CD4-positive, alpha-beta T cell treated with Interferon alpha-2 for 1 hour (primary cell): ENCODE results near the gene HOXA13.

Experiments
- DNase-seq, 2 donors: peaks; one replicate each; pipeline ENCODE4 v3.0.0-alpha.2; 2020 to 2022

HOXA13 gene

DNA sequence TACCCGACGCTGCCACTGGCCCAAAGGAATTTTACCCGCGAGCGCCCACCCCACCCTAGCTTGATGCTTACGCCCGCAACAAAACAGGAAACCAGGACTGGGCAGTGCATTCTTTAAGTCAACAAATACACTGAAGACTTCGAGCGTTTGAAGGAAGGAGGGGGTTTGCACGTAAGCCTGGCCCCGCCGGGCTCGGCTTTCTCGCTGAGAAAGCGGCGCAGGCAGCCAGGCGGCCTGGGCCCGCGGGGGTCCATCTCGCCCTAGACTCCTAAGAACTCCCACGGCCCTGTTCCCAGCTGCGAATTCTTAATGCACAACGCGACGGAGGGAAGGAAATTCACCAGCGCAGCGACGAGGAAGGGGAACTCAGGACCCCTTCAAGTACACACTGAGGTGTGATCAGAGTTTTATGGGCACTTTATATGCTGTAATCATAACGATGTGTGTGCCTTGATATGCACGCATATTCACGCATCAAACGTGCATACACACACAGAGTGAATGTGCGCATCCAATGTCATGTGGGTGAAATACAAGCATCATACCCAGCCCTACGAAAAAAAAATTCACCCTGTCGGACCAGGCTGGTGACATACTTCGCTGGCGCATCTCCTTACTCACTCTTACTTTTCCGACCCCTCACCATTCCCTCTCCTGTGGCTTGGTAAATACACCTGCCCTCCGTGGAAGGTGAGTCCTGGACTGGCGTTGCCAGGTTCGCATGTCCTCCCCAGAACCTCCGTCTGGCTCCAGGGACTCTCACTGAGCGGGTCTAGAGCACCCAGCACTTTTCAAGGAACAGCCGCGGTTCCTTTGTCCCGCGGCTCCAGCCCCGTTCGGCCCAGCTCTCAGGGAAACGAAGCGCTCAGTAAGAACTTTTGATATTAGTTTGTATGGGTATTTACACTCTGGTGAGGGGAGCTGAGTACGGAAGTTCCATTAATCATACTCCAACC, 5.7 kb upstream of the HOXA13 start:
- DNase-seq, result no peak

DNA sequence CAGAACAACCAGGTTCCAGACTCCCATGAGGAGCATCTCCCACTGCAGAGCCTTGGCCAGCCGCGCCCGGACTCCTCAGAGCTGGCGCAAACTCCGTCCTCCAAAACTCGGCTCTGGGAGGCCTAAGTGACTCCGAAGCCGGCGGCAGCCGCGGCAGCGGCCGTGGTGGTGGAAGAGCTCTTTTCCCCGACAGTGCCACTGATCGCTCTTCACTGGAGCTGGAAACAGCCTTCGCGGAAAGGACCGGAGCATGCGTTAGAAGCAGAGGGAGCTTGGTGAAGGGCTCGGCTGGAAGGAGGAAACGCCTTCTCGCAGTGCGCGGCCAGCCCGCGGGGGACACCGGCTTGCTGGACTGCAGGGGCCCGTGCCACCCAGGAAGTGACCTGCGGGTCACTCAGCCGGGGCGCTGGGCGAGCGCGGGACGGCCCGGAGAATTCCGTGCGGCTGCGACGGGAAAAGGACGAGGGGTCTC, 5.0 kb upstream of the HOXA13 start:
- no peak for DNase-seq

DNA sequence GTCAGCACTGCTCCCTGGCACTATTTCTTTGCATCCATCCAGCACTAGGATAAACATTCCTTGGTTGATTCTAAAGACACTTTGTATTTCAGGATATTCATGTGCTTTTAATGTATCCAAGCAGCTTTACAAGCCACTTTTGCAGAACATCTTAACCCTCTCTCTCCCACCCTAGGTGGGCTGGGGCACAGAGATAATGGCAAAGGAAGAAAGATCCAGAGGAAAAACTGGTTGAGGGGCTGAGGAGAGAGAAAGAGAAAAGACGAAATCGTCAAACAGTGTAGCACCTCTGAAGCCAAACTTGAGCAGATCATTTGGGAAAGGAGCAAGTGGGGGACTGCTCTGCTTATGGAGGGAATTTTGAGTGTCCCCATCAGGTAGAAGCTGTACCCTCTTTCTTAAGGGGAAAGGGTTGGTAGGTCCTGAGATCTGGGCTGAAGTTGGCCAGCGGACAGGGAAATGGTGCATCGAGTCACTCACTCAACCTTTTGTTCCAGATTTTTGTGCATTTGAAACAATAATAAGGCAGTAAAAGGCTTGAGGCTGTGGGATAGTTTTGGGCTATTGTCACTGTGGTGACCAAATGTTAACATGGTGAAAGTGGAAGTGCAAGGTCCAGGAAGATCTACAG, 4.2 kb upstream of the HOXA13 start:
- no peak for DNase-seq

DNA sequence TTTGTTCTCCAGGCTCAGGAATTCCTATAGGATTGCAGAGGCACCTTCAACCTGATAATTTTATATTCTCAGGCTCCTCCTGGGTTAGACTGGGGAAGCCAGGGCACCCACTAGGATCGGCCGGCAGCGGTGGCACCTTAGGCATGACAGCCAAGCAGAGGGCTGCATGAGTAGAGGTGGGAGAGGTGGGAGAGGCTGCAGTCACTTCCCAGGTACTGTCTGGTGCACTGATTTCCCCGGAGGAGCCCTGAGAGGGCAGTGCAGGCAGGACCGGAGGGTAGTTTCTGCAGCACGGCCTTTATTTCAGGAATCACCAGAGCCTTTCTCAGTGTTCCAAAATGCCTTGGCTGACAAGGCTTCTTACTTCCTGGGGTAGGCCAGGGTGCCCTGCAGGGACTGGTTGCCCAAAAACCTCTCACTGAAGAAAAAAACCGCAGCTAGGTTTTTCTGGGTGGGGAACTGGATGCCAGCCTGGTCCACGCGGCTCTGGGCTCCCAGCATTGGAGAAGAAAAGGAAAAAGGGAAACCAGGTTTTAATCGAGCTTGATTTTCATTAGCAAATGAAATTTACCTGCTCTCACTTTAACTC, 3.6 kb upstream of the HOXA13 start:
- DNase-seq, result no peak

DNA sequence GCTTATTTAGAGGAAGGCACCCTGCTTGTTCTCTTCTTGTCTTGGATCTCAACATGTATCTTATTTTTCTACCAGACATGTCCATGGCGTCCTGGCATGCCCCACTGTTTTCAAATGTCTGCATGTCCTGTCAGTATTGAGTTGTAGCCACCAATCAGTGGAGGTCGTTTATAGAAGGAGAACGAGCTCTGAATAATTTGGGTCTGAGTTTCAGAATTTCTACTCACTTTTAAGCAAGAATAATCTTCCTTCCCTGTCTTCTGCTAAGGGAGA, 2.9 kb upstream of the HOXA13 start:
- no peak for DNase-seq

DNA sequence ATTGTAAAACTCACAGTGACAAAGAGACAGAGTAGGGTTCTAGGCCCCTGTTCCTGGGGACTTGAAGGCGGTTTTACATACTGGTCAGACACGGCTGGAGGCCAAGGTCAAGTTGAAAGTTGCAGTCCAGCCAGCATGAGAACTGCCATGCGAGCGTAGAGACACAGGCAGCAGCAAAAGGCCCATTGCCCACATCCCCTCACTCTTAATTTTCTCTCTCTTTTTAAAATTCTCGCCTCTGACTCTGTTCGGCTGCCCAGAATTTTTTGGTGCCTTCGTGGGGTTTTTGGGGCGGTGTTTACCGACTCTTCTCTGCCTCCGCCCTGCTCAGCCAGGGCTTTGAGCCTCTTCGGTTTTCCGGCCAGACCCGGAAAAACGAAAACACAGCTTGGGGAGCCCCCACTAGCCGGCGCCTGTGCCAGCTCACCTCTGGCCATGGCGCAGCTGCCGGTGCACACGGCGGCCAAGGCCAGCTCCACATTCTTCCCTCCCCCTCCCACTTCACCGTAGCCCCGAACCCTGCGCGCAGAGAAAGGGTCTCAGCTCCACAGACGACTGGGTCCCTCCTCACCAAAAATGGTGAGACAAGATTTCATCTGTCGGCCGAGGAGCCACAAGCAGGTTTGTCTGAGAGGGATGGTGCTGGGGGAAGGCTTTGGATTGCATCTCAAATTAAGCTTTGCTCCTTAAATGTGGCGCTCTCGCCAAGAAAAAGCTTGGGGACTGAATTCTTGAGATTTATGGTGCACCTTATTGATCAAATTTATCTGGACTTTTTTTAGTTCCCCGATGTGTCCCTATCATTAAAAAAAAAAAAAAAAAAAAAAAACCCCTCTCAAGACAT, 2.3 kb upstream of the HOXA13 start:
- DNase-seq, result no peak

DNA sequence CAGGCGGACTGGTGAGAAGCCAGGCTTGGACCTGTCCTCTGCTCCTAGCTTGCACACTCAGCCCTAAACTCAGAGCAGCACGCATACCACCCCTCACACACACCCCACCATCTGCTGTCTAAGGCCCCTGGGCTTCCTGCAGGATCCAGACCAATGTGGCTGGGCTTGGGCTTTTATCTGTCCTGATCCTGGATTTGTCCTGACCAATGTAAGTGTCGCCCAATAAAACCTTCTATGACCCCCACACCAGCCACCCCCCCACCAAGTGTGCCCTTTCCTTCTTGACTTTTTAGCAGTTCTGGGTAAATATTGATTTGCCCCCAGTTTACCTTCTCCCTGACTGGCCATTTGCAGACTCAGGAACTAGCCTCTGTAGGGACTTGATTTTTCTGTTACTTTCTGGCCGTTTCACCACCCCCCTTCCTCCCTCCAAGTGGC, 1.7 kb upstream of the HOXA13 start:
- no peak for DNase-seq

DNA sequence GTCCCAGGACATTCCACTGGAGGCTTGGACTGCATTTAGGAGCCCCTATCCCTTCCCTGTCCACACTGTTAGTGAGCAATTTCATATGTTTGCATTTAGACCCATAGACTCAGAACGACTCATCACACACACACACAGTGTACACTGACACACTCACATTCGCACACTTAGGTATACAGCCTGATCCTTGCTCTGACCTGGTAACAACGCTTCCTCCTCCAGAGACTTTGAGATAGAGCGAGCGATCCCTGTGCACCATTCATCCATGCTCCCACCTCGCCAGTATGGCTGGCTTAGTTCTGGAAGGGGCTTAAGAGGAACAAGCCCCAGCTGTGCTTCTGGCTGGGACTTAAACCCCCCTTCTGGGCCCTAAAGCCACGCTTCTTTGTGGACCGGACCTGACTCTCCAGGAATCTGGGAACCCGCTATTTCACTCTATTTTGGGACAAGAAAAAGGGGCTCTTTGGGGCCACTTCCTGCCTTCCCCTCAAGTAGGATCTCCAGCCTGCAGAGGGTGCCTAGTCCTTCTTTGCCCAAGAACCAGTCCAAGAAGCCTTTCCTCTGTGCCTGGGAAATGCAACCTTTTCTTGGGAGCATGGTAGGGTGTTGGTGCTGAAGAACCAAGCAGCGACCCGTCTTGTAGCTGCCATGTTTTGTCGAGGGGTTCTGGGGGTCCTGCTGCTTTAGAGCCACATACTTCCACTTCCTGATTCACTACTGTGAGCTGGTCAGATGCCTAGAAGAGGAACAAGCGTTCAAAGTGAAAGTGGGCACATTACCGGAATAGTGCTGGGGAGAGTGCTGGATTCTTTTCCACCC, 1.1 kb upstream of the HOXA13 start:
- no peak for DNase-seq

DNA sequence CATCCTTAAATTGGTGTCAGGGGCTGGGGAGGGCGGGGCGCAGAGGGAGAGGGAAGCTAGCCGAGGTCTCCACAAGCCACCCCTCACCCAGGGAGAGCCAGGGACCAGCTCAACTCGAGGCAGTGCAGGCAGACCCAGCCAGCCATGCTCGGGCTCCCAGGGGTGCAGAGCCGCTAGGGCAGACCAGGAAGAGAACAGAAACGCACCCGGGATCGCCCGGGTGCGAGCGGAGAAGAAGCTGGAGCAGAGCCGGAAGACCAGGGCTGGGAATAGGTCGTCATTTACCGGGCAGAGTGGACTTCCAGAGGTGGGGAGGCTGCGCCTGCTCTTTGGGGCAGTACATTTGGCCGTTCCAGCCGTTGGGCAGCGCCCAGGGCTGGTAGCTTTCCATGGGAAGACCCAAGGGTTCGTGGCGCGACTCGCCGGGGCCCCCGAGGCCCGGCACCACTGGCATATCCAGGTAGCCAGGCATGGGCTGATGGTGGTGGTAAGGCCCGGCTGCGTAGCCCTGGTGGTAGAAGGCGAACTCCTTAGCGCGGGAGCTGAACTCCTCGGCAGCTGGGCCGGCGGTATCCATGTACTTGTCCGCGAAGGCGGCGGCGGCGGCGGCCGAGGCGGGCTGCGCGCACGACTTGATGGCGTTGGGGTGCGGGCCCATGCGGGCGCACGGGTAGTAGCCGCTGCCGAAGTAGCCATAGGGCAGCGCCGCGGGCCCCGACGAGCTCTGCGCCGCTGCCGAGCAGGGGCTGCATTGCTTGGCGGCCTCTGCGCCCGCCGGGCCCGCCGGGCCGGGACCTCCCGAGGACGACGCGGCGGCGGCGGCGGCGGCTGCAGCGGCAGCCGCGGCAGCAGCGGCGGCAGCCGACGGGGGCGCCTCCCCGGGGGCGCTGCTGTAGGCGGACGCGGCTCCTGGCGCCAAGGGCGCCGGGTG, 755 bp downstream of the HOXA13 start:
- DNase-seq, result no peak

DNA sequence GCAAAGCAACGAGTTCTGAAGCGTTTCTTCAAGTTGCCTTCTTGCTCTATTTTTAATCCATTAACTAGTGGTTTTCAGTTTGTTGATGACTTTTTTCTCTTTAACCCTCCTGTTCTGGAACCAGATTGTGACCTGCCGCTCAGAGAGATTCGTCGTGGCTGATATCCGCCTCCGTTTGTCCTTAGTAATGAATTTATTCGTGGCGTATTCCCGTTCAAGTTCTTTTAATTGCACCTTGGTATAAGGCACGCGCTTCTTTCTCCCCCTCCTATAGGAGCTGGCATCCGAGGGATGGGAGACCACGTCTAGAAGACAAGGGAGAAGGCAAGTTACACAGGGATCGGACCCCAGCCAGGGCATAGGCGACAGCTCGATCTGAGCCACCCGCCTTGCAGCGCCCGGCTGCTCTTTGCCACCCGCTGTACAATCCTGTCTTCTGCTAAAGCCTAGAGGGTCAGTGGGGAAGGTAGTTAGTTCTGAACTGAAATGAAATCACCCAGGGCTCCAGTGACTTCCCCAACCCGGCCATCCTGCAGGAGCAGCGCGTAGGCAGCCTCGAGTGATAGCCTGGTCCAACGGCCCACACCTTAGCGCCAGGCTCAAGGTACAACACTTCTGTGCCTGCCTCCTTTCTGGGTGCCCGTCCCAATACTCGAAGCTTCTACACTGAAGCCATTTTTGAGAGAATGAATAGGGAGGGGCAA, 1.6 kb downstream of the HOXA13 start:
- no peak for DNase-seq

DNA sequence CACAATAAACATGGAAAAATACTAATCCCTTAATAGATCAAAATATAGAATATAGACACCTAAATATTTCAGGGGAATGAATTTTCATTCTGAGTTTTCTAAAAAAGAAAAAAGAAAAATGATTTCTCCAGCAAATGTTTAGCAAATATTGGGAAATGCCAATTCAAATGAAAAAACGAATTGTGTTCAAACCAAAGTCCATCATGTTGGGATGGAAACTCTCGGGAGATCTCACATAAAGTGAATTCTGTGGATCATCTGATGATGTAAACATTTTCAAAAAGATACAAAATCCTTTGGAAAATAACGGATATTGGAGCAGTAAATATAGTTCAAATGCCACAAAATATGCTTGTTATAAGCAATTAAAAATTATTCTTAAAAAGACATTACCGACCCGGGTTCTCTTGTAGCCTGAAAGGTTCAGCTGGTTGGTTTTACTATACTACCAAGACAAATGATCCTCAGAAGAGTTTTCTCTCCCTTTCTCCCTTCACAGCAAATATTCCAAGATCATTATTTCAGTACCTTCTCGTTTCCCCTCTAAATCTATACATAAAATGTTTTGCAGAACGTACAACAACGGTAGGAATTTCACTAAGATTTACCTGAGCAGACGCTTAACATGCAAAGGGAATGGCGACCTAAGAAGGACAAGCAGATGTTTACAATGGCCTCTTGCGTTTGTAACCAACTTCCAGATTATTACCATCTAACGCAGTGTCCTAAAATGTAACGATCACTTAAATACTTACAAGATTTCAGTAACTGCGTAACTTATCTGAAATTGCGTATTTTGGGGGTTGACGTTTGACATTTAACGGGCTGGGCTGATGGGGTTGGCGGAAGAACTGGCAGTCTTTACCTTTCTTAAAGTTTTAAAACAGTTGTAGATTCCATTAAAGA, 2.5 kb downstream of the HOXA13 start:
- no peak for DNase-seq

DNA sequence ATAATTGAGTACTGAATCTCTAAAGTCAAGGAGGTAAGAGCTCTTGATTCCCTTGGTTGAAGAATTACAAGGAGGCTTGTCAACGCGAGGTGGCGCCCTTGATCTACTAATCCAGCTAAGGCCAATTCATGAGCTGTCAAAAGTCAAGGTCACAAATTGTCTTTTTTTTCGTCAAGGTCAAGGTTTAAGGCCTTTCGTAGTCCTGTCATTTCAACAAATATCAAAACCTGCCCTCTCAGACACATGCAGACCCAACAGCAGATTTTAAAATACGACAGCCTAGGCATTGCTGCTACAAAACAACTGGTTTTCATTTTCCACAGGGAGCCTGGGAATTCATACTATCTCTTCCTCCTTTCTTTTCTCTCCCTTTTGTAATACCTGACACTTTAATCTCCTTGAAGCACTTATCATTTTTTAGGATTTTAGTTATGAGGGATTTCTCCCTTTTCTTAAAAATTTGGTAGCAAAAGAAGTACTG, 3.6 kb downstream of the HOXA13 start:
- DNase-seq, result peak; percentile 75 to 83

DNA sequence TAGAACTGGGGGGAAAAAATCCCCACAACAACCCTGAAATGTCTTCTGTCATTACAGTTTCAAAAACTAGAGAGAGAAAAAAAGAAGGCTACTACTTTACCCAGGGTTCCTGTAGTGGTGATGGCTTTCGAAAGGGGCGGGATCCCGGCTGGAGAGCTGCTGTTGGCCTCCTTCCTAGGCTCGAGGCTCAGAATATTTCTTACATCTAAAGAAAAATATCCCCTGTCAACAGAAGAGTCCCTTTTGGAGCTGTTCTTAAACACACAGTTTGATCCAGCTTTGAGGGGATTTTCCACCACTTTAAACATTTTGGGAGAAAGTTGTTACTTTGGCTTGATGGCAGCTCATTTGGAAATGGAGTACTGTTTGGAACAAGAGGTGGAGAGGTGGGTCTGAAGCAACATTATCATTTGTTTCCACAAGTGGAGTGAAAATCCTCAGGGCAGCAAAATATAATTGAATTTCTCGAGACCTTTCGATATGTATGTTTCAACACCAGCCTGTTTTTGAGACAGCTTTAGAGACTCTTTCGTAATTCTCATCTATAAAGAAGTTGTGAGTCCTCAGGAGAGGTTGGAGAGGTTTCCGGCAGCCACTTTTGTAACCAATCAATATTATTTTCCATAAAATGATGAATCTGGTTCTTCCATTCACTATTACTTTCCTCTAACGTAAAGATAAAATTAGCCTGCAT, 5.1 kb downstream of the HOXA13 start:
- DNase-seq, result no peak

DNA sequence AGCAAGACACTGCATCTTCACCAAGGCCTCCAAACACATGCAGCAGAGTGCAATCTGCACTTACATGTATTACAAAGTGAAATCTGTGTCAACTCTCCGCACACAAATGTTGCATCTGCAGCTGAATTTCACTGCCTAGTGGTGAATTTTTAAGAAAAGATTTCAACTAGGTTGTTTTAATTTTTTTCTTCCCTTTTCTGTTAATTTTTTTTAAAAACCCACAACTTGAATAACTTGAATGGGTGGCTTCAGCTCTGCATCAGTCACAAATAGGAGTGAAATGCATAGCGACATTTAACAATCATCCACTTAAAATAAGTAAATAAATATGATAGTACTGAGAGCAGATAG, 5.9 kb downstream of the HOXA13 start:
- DNase-seq, result no peak

DNA sequence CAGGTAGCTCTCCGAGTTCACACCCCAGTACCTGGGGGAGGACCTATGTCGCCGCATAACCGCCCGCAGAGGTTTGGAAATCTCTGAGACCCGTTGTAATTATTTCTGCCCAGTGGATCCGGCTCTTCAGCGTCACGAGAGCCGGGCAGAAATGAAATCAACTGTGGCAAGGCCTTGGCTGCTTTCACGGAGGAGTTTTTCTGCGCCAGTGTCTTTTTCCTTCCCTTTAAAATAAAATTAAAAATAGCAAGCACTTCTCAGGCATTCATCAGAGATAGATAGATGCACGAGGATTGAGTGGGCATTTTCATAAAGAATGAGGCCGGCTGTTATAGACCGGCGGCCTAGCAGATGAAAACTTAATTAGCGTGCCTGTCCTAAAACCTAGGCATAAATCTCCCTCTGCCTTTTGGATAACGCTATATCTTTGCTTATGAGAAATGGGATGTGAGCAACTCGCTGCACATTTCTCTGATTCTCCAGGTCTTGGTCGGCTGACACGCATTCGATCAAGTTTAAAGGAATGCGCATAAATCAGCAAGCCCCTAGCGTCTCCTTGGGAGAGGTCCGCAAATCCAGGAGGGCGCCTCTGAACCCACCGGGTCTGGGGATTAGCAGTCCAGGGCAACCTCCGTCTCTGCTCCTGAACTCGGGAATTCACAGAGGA, 6.4 kb downstream of the HOXA13 start:
- no peak for DNase-seq

DNA sequence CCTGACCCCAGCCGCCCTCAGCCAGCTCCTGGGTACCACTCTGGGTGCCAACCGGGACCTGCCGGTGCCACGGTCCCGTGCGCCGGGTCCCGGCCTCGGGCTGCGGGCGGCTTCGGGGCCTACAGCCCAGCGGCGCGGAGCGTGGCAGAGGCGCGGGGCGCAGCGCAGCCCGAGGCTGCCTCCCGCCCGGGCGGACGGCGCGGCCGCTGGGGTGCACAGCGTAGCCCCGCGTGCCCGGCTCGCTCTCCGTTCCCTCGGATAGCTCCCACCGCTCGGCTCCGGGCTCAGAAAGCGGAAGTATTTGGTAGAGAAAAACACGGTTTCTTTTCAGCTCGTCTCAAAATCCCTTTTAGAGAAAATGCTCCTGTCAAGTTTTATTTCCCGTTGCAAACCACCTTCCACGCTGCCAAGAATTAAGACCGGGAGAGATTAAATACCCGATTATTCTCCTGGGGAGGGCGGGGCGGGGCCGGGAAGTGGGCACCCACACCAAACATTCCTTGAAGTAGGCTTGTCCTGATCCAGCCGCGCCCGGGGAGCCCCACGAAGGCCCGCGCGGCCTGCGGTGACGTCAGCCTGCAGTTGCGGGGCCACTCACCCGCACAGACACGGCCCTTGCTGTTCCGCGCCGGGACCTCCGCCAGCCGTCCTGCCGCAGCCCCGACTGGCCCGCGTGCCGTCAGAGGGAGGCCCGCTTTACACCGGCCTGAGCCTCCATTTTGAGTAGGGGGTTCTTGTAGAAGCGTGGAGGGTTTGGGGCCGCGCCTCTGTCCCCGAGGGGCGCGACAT, 7.2 kb downstream of the HOXA13 start:
- DNase-seq, result no peak
